ENCODE data around the gene RPAP2.
"Not testable (repeated sequence)": the region's sequence is repeated elsewhere in the genome, so short reads cannot be mapped to it uniquely, and the experiment has no call there.

- TF ChIP-seq POLR2A (IDR thresholded peaks at IDR 0.05; ENCODE audit: low read depth, low read length); FOS (IDR thresholded peaks at IDR 0.05; ENCODE audit: borderline replicate concordance, insufficient read depth, low read length); EZH2 (IDR thresholded peaks at IDR 0.05; ENCODE audit: borderline replicate concordance, low read depth, low read length, severe bottlenecking); JUN (IDR thresholded peaks at IDR 0.05; ENCODE audit: borderline replicate concordance, insufficient read depth, insufficient read length, low read depth); MAX (IDR thresholded peaks at IDR 0.05; ENCODE audit: insufficient read depth, insufficient read length); POLR2AphosphoS5 (IDR thresholded peaks at IDR 0.05; ENCODE audit: insufficient read depth, low read depth, low read length); MYC (IDR thresholded peaks at IDR 0.05; ENCODE audit: low read depth, low read length); GATA2 (IDR thresholded peaks at IDR 0.05; ENCODE audit: insufficient read depth, insufficient read length, low read depth, low read length): not testable (repeated sequence)
- TF ChIP-seq, protein P1, sequence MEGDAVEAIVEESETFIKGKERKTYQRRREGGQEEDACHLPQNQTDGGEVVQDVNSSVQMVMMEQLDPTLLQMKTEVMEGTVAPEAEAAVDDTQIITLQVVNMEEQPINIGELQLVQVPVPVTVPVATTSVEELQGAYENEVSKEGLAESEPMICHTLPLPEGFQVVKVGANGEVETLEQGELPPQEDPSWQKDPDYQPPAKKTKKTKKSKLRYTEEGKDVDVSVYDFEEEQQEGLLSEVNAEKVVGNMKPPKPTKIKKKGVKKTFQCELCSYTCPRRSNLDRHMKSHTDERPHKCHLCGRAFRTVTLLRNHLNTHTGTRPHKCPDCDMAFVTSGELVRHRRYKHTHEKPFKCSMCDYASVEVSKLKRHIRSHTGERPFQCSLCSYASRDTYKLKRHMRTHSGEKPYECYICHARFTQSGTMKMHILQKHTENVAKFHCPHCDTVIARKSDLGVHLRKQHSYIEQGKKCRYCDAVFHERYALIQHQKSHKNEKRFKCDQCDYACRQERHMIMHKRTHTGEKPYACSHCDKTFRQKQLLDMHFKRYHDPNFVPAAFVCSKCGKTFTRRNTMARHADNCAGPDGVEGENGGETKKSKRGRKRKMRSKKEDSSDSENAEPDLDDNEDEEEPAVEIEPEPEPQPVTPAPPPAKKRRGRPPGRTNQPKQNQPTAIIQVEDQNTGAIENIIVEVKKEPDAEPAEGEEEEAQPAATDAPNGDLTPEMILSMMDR (IDR thresholded peaks at IDR 0.05; ENCODE audit: extremely low read depth in 1 of 2, insufficient read depth in 1 of 2, low read depth in 1 of 2, low read length in 2 of 2) = not testable (repeated sequence)
Measured at GRCh38 chr1:92393966-92394365, 95.1 kb downstream of the RPAP2 start.

All from endothelial cell of umbilical vein (primary cell).